ENCODE measurements around the gene ZSWIM5. TPM values are rescaled to one million over a fixed set of nuclear protein-coding genes. Genes with fewer than 3 reads are reported as not detected.
"Not testable (repeated sequence)": the region's sequence is repeated elsewhere in the genome, so short reads cannot be mapped to it uniquely, and the experiment has no call there.

The ZSWIM5 gene
- total and polyA plus RNA-seq, 4 donors, result 7.9 to 14.8 (median 12.2) TPM

DNA sequence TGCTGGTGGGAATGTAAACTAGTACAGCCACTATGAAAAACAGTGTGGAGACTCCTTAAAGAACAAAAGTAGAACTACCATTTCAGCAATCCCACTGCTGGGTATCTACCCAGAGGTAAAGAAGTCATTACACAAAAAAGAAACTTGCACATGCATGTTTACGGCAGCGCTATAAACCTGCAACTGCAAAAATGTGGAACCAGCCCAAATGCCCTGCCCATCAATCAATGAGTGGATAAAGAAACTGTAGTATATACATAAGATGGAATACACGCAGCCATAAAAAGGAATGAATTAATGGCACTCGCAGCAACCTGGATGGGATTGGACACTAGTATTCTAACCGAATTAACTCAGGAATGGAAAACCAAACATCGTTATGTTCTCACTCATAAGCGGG lies 51.0 kb downstream of the ZSWIM5 start:
- H3K4me1 ChIP-seq (ENCODE audit: control insufficient read depth, insufficient read depth, low read length), result no peaks in the 10 kb centered on the region
- H3K4me3 ChIP-seq (ENCODE audit: low read depth, low read length), result no peak overlapping the region
- WGBS (ENCODE audit: insufficient coverage), result 100% methylated on average over 3 of the region's 7 CpGs
- no peak for DNase-seq (ENCODE audit: low read depth in 4 of 6, low spot score in 6 of 6)
- H3K27ac ChIP-seq (ENCODE audit: low read depth, low read length), result no peak overlapping the region
- H3K27me3 ChIP-seq (ENCODE audit: control insufficient read depth, insufficient read depth, low read length), result no peaks in the 10 kb centered on the region
- H3K36me3 ChIP-seq (ENCODE audit: control insufficient read depth, insufficient read depth, low read length), result no peaks in the 10 kb centered on the region
- peaks cover 2% of the 10 kb centered on the region for H3K9me3 ChIP-seq (ENCODE audit: control insufficient read depth, insufficient read depth, low read length)

DNA sequence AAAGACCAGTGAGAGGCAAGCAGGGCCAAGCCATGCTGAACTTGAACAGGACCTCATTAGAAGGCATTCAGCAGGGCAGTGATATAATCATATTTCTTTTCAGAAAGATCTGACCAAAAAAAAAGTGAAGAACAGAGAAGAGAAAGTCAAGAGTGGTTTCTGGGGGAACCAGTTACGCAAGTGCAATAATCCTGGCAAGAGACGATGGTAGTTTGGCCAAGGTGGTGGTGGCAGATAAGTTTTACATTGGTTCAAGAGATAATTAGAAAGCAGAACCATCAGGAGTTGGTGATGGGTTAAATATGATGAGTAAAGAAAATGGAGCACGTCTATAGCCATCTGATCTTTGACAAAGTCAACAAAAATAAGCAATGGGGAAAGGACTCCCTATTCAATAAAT lies 54.3 kb downstream of the ZSWIM5 start:
- Histone ChIP-seq H3K9me3 (ENCODE audit: control insufficient read depth, insufficient read depth, low read length) (peaks cover 2% of the 10 kb centered on the region), H3K27me3 (ENCODE audit: control insufficient read depth, insufficient read depth, low read length) (no peaks in the 10 kb centered on the region), H3K4me3 (ENCODE audit: low read depth, low read length) (no peak overlapping the region), H3K36me3 (ENCODE audit: control insufficient read depth, insufficient read depth, low read length) (no peaks in the 10 kb centered on the region), H3K4me1 (ENCODE audit: control insufficient read depth, insufficient read depth, low read length) (no peaks in the 10 kb centered on the region), H3K27ac (ENCODE audit: low read depth, low read length) (no peak overlapping the region)
- DNase-seq (ENCODE audit: low read depth in 4 of 6, low spot score in 6 of 6), result no peak
- WGBS (ENCODE audit: insufficient coverage), result 90% methylated on average over 2 of the region's 3 CpGs

DNA sequence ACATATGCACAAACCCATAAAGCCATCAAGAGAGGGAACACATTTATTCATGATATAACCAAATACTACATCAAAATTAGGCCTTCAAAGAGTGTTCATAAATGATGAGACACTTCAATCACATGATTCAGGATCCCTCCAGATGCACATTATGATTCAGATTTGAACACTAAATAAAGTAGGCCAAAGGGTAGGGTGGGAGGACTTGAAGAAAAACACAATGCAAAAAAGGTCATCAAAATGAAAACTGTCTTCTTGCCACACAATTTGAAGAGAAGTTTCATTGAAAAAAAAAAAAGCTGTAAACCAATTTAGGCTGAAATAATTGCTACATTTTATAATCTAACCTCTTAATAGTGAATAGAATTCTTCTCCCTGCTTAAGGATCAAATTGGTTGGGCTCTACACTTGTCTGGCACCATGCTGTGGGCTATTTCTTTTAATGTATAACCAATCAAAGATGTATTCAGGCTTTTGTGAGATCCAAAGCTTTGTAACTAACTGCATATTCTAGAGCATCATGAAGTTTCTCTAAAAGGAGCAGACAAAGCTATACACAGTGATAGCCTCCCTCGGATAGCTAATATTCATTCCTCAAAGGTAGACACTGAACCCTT lies 58.1 kb downstream of the ZSWIM5 start:
- Histone ChIP-seq H3K27ac (ENCODE audit: low read depth, low read length) (no peak overlapping the region), H3K4me1 (ENCODE audit: control insufficient read depth, insufficient read depth, low read length) (no peaks in the 10 kb centered on the region), H3K27me3 (ENCODE audit: control insufficient read depth, insufficient read depth, low read length) (no peaks in the 10 kb centered on the region), H3K9me3 (ENCODE audit: control insufficient read depth, insufficient read depth, low read length) (no peaks in the 10 kb centered on the region), H3K36me3 (ENCODE audit: control insufficient read depth, insufficient read depth, low read length) (no peaks in the 10 kb centered on the region), H3K4me3 (ENCODE audit: low read depth, low read length) (no peak overlapping the region)
- WGBS (ENCODE audit: insufficient coverage), result no CpG with 5 or more reads among the region's 1 CpG
- peak in 2 of 6 donors; percentile 3 to 4 for DNase-seq (ENCODE audit: low read depth in 4 of 6, low spot score in 6 of 6)

DNA sequence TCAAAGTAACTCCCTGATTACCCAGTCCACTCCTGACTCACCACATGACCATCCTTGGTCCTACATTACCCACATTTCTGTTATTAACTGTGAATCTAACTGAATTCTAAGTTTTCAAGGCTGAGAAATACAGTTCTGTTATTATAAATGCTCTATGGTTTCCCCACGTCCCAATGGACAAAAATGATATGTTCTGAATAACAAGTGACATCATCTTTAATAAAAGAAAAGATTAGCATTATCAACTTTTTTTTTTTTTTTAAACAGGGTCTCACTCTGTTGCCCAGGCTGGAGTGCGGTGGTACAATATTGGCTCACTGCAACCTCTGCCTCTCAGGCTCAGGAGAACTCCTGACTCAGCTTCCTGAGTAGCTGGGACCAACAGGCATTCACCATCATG lies 59.6 kb downstream of the ZSWIM5 start:
- Histone ChIP-seq H3K4me3 (ENCODE audit: low read depth, low read length) (no peak overlapping the region), H3K9me3 (ENCODE audit: control insufficient read depth, insufficient read depth, low read length) (no peaks in the 10 kb centered on the region), H3K27ac (ENCODE audit: low read depth, low read length) (no peak overlapping the region), H3K36me3 (ENCODE audit: control insufficient read depth, insufficient read depth, low read length) (no peaks in the 10 kb centered on the region), H3K4me1 (ENCODE audit: control insufficient read depth, insufficient read depth, low read length) (no peaks in the 10 kb centered on the region), H3K27me3 (ENCODE audit: control insufficient read depth, insufficient read depth, low read length) (no peaks in the 10 kb centered on the region)
- DNase-seq (ENCODE audit: low read depth in 4 of 6, low spot score in 6 of 6), result no peak
- WGBS (ENCODE audit: insufficient coverage), result no CpG with 5 or more reads among the region's 2 CpGs

GRCh38 chr1:45141247-45142003 lies 65.0 kb downstream of the ZSWIM5 start:
- no peak for DNase-seq (ENCODE audit: low read depth in 4 of 6, low spot score in 6 of 6)
- no peaks in the 10 kb centered on the region for H3K4me1 ChIP-seq (ENCODE audit: control insufficient read depth, insufficient read depth, low read length)
- no peaks in the 10 kb centered on the region for H3K36me3 ChIP-seq (ENCODE audit: control insufficient read depth, insufficient read depth, low read length)
- H3K27me3 ChIP-seq (ENCODE audit: control insufficient read depth, insufficient read depth, low read length), result no peaks in the 10 kb centered on the region
- no peak overlapping the region for H3K27ac ChIP-seq (ENCODE audit: low read depth, low read length)
- no peaks in the 10 kb centered on the region for H3K9me3 ChIP-seq (ENCODE audit: control insufficient read depth, insufficient read depth, low read length)
- no CpG with 5 or more reads among the region's 4 CpGs for WGBS (ENCODE audit: insufficient coverage)
- no peak overlapping the region for H3K4me3 ChIP-seq (ENCODE audit: low read depth, low read length)

DNA sequence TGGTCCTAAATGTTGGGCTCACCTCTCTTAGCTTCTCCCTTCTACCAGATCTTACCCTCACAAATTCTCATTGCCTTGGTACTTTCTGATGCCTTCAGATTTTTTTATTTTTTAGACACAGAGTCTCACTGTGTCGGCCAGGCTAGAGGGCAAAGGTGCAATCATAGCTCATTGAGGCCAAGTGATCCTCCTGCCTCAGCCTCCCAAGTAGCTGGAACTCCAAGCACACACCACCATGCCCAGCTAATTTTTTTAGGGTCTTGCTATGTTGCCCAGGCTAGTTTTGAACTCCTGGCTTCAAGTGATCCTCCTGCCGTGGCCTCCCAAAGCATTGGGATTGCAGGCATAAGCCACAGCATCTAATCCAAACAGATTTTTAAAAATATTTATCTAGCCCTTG lies 69.4 kb downstream of the ZSWIM5 start:
- Histone ChIP-seq H3K9me3 (ENCODE audit: control insufficient read depth, insufficient read depth, low read length) (no peaks in the 10 kb centered on the region), H3K4me1 (ENCODE audit: control insufficient read depth, insufficient read depth, low read length) (no peaks in the 10 kb centered on the region), H3K27me3 (ENCODE audit: control insufficient read depth, insufficient read depth, low read length) (no peaks in the 10 kb centered on the region), H3K36me3 (ENCODE audit: control insufficient read depth, insufficient read depth, low read length) (no peaks in the 10 kb centered on the region), H3K27ac (ENCODE audit: low read depth, low read length) (no peak overlapping the region), H3K4me3 (ENCODE audit: low read depth, low read length) (no peak overlapping the region)
- 100% methylated on average over 1 of the region's 2 CpGs for WGBS (ENCODE audit: insufficient coverage)
- DNase-seq (ENCODE audit: low read depth in 4 of 6, low spot score in 6 of 6), result no peak

GRCh38 chr1:45135316-45135715 lies 71.1 kb downstream of the ZSWIM5 start:
- no peak overlapping the region for H3K27ac ChIP-seq (ENCODE audit: low read depth, low read length)
- DNase-seq (ENCODE audit: low read depth in 4 of 6, low spot score in 6 of 6), result no peak
- H3K4me3 ChIP-seq (ENCODE audit: low read depth, low read length), result no peak overlapping the region
- no peaks in the 10 kb centered on the region for H3K9me3 ChIP-seq (ENCODE audit: control insufficient read depth, insufficient read depth, low read length)
- H3K4me1 ChIP-seq (ENCODE audit: control insufficient read depth, insufficient read depth, low read length), result no peaks in the 10 kb centered on the region
- H3K36me3 ChIP-seq (ENCODE audit: control insufficient read depth, insufficient read depth, low read length), result no peaks in the 10 kb centered on the region
- no CpG with 5 or more reads among the region's 1 CpG for WGBS (ENCODE audit: insufficient coverage)
- no peaks in the 10 kb centered on the region for H3K27me3 ChIP-seq (ENCODE audit: control insufficient read depth, insufficient read depth, low read length)

DNA sequence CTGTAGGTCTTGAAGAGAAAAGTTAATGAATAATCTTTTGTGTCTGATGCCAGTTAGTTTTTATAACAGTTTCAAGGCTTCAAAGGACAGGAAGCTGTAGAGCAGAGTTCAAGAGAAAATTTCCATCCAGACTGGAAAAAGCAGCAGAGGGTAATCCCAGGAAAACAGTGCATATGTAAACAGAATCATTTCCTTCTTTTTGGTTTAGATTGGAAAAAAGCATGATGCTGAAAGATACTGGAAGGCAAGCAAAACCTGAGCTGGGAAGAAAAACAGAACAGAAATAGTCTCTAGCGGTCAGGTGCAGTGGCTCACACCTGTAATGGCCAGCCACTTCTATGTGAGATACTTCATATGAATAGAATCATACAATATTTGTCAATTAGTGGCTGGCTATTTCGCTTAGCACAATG lies 71.9 kb downstream of the ZSWIM5 start:
- Histone ChIP-seq H3K36me3 (ENCODE audit: control insufficient read depth, insufficient read depth, low read length) (no peaks in the 10 kb centered on the region), H3K9me3 (ENCODE audit: control insufficient read depth, insufficient read depth, low read length) (no peaks in the 10 kb centered on the region), H3K27ac (ENCODE audit: low read depth, low read length) (no peak overlapping the region), H3K4me3 (ENCODE audit: low read depth, low read length) (no peak overlapping the region), H3K4me1 (ENCODE audit: control insufficient read depth, insufficient read depth, low read length) (no peaks in the 10 kb centered on the region), H3K27me3 (ENCODE audit: control insufficient read depth, insufficient read depth, low read length) (no peaks in the 10 kb centered on the region)
- peak in 1 of 6 donors; percentile 15 for DNase-seq (ENCODE audit: low read depth in 4 of 6, low spot score in 6 of 6)
- WGBS (ENCODE audit: insufficient coverage), result no CpG with 5 or more reads among the region's 2 CpGs

DNA sequence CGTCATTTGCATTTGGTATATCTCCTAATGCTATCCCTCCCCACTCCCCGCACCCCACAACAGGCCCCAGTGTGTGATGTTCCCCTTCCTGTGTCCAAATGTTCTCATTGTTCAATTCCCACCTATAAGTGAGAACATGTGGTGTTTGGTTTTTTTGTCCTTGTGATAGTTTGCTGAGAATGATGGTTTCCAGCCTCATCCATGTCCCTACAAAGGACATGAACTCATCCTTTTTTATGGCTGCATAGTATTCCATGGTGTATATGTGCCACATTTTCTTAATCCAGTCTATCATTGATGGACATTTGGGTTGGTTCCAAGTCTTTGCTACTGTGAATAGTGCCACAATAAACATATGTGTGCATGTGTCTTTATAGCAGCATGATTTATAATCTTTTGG lies 73.7 kb downstream of the ZSWIM5 start:
- H3K36me3 ChIP-seq (ENCODE audit: control insufficient read depth, insufficient read depth, low read length); H3K4me3 ChIP-seq (ENCODE audit: low read depth, low read length); H3K4me1 ChIP-seq (ENCODE audit: control insufficient read depth, insufficient read depth, low read length); H3K27me3 ChIP-seq (ENCODE audit: control insufficient read depth, insufficient read depth, low read length); DNase-seq (ENCODE audit: low read depth in 4 of 6, low spot score in 6 of 6); H3K9me3 ChIP-seq (ENCODE audit: control insufficient read depth, insufficient read depth, low read length); H3K27ac ChIP-seq (ENCODE audit: low read depth, low read length): not testable (repeated sequence)
- no CpG with 5 or more reads among the region's 2 CpGs for WGBS (ENCODE audit: insufficient coverage)

DNA sequence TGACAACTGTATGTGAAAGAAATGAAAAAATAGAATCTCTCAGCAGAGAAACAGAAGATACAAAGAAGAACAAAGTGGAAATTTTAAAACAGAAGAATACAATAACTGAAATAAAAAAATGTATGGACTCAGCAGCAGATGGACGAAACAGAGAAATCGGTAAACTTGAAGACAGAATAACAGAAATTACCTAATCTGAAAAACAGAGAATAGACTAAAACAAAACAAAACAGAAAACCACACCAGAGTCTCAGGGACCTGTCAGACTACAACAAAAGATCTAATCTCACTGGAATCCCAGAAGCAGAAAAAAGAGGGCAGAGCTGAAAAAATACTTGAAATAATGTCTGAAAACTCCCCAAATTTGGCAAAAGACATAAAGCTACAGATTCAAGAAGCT lies 83.0 kb downstream of the ZSWIM5 start:
- H3K27me3 ChIP-seq (ENCODE audit: control insufficient read depth, insufficient read depth, low read length), result no peaks in the 10 kb centered on the region
- 83% methylated on average over 2 of the region's 2 CpGs for WGBS (ENCODE audit: insufficient coverage)
- H3K9me3 ChIP-seq (ENCODE audit: control insufficient read depth, insufficient read depth, low read length), result no peaks in the 10 kb centered on the region
- DNase-seq (ENCODE audit: low read depth in 4 of 6, low spot score in 6 of 6), result no peak
- no peak overlapping the region for H3K4me3 ChIP-seq (ENCODE audit: low read depth, low read length)
- H3K36me3 ChIP-seq (ENCODE audit: control insufficient read depth, insufficient read depth, low read length), result no peaks in the 10 kb centered on the region
- no peaks in the 10 kb centered on the region for H3K4me1 ChIP-seq (ENCODE audit: control insufficient read depth, insufficient read depth, low read length)
- H3K27ac ChIP-seq (ENCODE audit: low read depth, low read length), result no peak overlapping the region

All from spinal cord (tissue), 10 donors.